GM13976 (cell line): Measurements from ENCODE around the gene ANKUB1.

Experiments
- DNase-seq: peaks from one replicate; pipeline ENCODE4 v3.0.0; 2012; ENCODE audit warnings: low spot score
- CTCF ChIP-seq: IDR thresholded peaks from 2 replicates; pipeline ENCODE4 v1.5.1; 2012; ENCODE audit warnings: borderline replicate concordance, mild to moderate bottlenecking; ENCODE audit not compliant: insufficient read depth; ENCODE audit errors: extremely low read depth, missing control alignments, control extremely low read depth
- in situ Hi-C: fragments of 300-500 bp; cut with MboI; formaldehyde crosslinking; loops from one replicate; pipeline ENCODE4 v1.12.0; 2022; ENCODE audit warnings: low sequenced_read_pairs, mixed read lengths, inconsistent platforms; ENCODE audit not compliant: unreplicated experiment

ANKUB1 gene

GRCh38 chr3:149770246-149770645 is 22.1 kb downstream of the ANKUB1 start:
- in situ Hi-C loops = no loop called here
- DNase-seq = no peak
- TF ChIP-seq CTCF = no peak

GRCh38 chr3:149768704-149769103 is 23.6 kb downstream of the ANKUB1 start:
- no peak for TF ChIP-seq CTCF
- in situ Hi-C loops = no loop called here
- DNase-seq = no peak

- in situ Hi-C loops = no loop called here
- no peak for TF ChIP-seq CTCF
- no peak for DNase-seq
Observed at GRCh38 chr3:149767720-149768119, 24.6 kb downstream of the ANKUB1 start.

- peak; percentile 25 for TF ChIP-seq CTCF
- in situ Hi-C loops = no loop called here
- peak; percentile 18 for DNase-seq
Observed at GRCh38 chr3:149765762-149766334, 26.5 kb downstream of the ANKUB1 start.

- in situ Hi-C loops = no loop called here
- no peak for DNase-seq
- TF ChIP-seq CTCF = no peak
Observed at GRCh38 chr3:149764302-149764701, 28.1 kb downstream of the ANKUB1 start.

- no peak for TF ChIP-seq CTCF
- no peak for DNase-seq
- in situ Hi-C loops = no loop called here
Observed at GRCh38 chr3:149763565-149764195, 28.7 kb downstream of the ANKUB1 start.
